Measurements from ENCODE around the gene ZNF385B. TPM values are rescaled to one million over a fixed set of nuclear protein-coding genes. Genes with fewer than 3 reads are reported as not detected.

Gene ZNF385B
- total and polyA plus RNA-seq, 8 donors, result 4.6 to 51.3 (median 6.1) TPM

- Histone ChIP-seq H3K36me3 (no peaks in the 10 kb centered on the region), H3K9me3 (no peaks in the 10 kb centered on the region), H3K27ac (no peak overlapping the region), H3K4me1 (no peaks in the 10 kb centered on the region), H3K27me3 (no peaks in the 10 kb centered on the region), H3K4me3 (no peak overlapping the region)
- TF ChIP-seq CTCF (IDR thresholded peaks at IDR 0.05), result no peak
- intact Hi-C loops (cut with DNase I), result no loop called here
- no peak for DNase-seq
- no peak for ATAC-seq
Measured at GRCh38 chr2:179809606-179810005, 51.8 kb downstream of the ZNF385B start.

GRCh38 chr2:179805001-179805400 is 56.4 kb downstream of the ZNF385B start:
- Histone ChIP-seq H3K27me3 (no peaks in the 10 kb centered on the region), H3K4me1 (no peaks in the 10 kb centered on the region), H3K36me3 (no peaks in the 10 kb centered on the region), H3K27ac (no peak overlapping the region), H3K9me3 (no peaks in the 10 kb centered on the region), H3K4me3 (no peak overlapping the region)
- intact Hi-C loops (cut with DNase I), result no loop called here
- DNase-seq (no peak), ATAC-seq (no peak)
- TF ChIP-seq CTCF (IDR thresholded peaks at IDR 0.05), result no peak

GRCh38 chr2:179804206-179804605 is 57.2 kb downstream of the ZNF385B start:
- Histone ChIP-seq H3K4me3 (no peak overlapping the region), H3K9me3 (no peaks in the 10 kb centered on the region), H3K27ac (no peak overlapping the region), H3K4me1 (no peaks in the 10 kb centered on the region), H3K27me3 (no peaks in the 10 kb centered on the region), H3K36me3 (no peaks in the 10 kb centered on the region)
- intact Hi-C loops (cut with DNase I), result no loop called here
- ATAC-seq (no peak), DNase-seq (no peak)
- TF ChIP-seq CTCF (IDR thresholded peaks at IDR 0.05), result no peak

GRCh38 chr2:179802051-179802882 is 59.1 kb downstream of the ZNF385B start:
- no peak for TF ChIP-seq CTCF (IDR thresholded peaks at IDR 0.05)
- Histone ChIP-seq H3K4me3 (no peak overlapping the region), H3K36me3 (no peaks in the 10 kb centered on the region), H3K27ac (no peak overlapping the region), H3K9me3 (no peaks in the 10 kb centered on the region), H3K27me3 (no peaks in the 10 kb centered on the region), H3K4me1 (no peaks in the 10 kb centered on the region)
- ATAC-seq (no peak), DNase-seq (no peak)
- intact Hi-C loops (cut with DNase I), result no loop called here

- Histone ChIP-seq H3K36me3 (no peaks in the 10 kb centered on the region), H3K4me3 (no peak overlapping the region), H3K4me1 (no peaks in the 10 kb centered on the region), H3K27ac (no peak overlapping the region), H3K9me3 (no peaks in the 10 kb centered on the region), H3K27me3 (no peaks in the 10 kb centered on the region)
- ATAC-seq, result no peak
- no peak for DNase-seq
- intact Hi-C loops (cut with DNase I), result no loop called here
- TF ChIP-seq CTCF (IDR thresholded peaks at IDR 0.05), result no peak
Measured at GRCh38 chr2:179800776-179801175, 60.6 kb downstream of the ZNF385B start.
